GM12878 (cell line): ENCODE results near the gene TOX2. TPM values are rescaled to one million over a fixed set of nuclear protein-coding genes. Genes with fewer than 3 reads are reported as not detected.

Source experiments
- ATAC-seq: fragments of 200-7000 bp; cut with Tn5 transposase; 3 replicates; pipeline ENCODE4 v1.9.1; 2020; ENCODE audit warnings: mild to moderate bottlenecking, moderate library complexity
- BruUV-seq: library from RNA; stranded (reverse); fragments of 400-500 nt; replicated peaks from 2 replicates; lab custom pipeline; 2021; lab: Mats Ljungman, UMichigan
- CTCF ChIA-PET: fragments of 300-600 bp; sonication (Branson Sonifier 250); formaldehyde crosslinking; extraction: SDS; loops from one replicate; lab custom pipeline; 2021; ENCODE audit warnings: inconsistent platforms; lab: Yijun Ruan, JAX
- POLR2A ChIA-PET: fragments of 350-600 bp; formaldehyde crosslinking; extraction: SDS; loops from one replicate; lab custom pipeline; 2021; ENCODE audit warnings: inconsistent platforms; lab: Charles Lee
- RAD21 ChIA-PET: fragments of 300-600 bp; sonication (Branson Sonifier 250); formaldehyde crosslinking; loops from one replicate; lab custom pipeline; 2023; ENCODE audit warnings: antibody characterized with exemption; ENCODE audit not compliant: unreplicated experiment; lab: Charles Lee
- SMC1A ChIA-PET: fragments of 300-600 bp; sonication (Branson Sonifier 250); formaldehyde crosslinking; loops from one replicate; lab custom pipeline; 2023; ENCODE audit not compliant: unreplicated experiment, uncharacterized antibody; lab: Charles Lee
- DNase-seq: peaks from one replicate; pipeline ENCODE4 v3.0.0-alpha.2; 2011; ENCODE audit warnings: low read depth, low spot score
- FAIRE-seq: peaks from 3 replicates; lab custom pipeline; 2011; peaks lifted over from hg19 to GRCh38; lab: Jason Lieb, UNC
- H2AFZ ChIP-seq: 2 replicates; pipeline ENCODE4 v1.6.0; 2011; ENCODE audit warnings: low read depth, low read length, control low read depth; ENCODE audit not compliant: control insufficient read depth
- H3K27ac ChIP-seq: 2 replicates; pipeline ENCODE4 v1.5.1; 2011; ENCODE audit warnings: control low read depth; ENCODE audit not compliant: control insufficient read depth, insufficient read depth
- H3K27me3 ChIP-seq, 2 experiments: replicated peaks in 1 of 2; 2 replicates each; pipeline versions ENCODE4 v1.6.0 to v1.6.1; 2011; ENCODE audit warnings: low read length in 1 of 2; ENCODE audit not compliant: control insufficient read depth in 2 of 2, insufficient read depth in 2 of 2
- H3K36me3 ChIP-seq, 2 experiments: 2 replicates each; pipeline ENCODE4 v1.5.1; 2011; ENCODE audit warnings: low read length in 1 of 2; ENCODE audit not compliant: control insufficient read depth in 2 of 2, insufficient read depth in 2 of 2
- H3K4me1 ChIP-seq: 2 replicates; pipeline ENCODE4 v1.6.1; 2011; ENCODE audit warnings: mild to moderate bottlenecking, low read length, moderate library complexity, mixed read lengths; ENCODE audit not compliant: control insufficient read depth, insufficient read depth
- H3K4me2 ChIP-seq: 2 replicates; pipeline ENCODE4 v1.6.0; 2011; ENCODE audit warnings: control low read depth; ENCODE audit not compliant: control insufficient read depth, insufficient read depth
- H3K4me3 ChIP-seq: fragments of 200-600 bp; sonication (generic); 2 replicates; pipeline ENCODE4 v1.5.1; 2016
- H3K79me2 ChIP-seq: 2 replicates; pipeline ENCODE4 v1.6.0; 2011; ENCODE audit warnings: low read length; ENCODE audit not compliant: control insufficient read depth, insufficient read depth
- H3K9ac ChIP-seq: 2 replicates; pipeline ENCODE4 v1.8.0; 2011; ENCODE audit warnings: low read length, control low read depth, mixed read lengths; ENCODE audit not compliant: control insufficient read depth, insufficient read depth
- H3K9me3 ChIP-seq: replicated peaks from 3 replicates; pipeline ENCODE4 v1.5.1; 2011; ENCODE audit warnings: mild to moderate bottlenecking, low read length; ENCODE audit not compliant: control insufficient read depth, insufficient read depth
- H4K20me1 ChIP-seq: 2 replicates; pipeline ENCODE4 v1.6.0; 2011; ENCODE audit not compliant: control insufficient read depth, insufficient read depth
- EGR1 ChIP-seq, 2 experiments: IDR thresholded peaks; 1 replicate in 1 of 2; 2 replicates in 1 of 2; pipeline ENCODE4 v1.6.1; 2011 to 2012; ENCODE audit warnings: low read depth in 2 of 2, low read length in 2 of 2, borderline replicate concordance in 1 of 2, mild to moderate bottlenecking in 1 of 2, moderate library complexity in 1 of 2
- HCFC1 ChIP-seq: fragments of 150-350 bp; IDR thresholded peaks from 2 replicates; pipeline ENCODE4 v1.6.1; 2014; ENCODE audit warnings: low read length
- PKNOX1 ChIP-seq: fragments of 450-650 bp; IDR thresholded peaks from 2 replicates; pipeline ENCODE4 v1.6.1; 2016; ENCODE audit warnings: mild to moderate bottlenecking
- STAT1 ChIP-seq: fragments of 450-650 bp; conservative IDR thresholded peaks from 2 replicates; pipeline ENCODE4 v1.6.1; 2014; ENCODE audit warnings: antibody characterized with exemption, mild to moderate bottlenecking
- SUPT20H ChIP-seq: IDR thresholded peaks from 2 replicates; pipeline ENCODE4 v1.6.1; 2011; ENCODE audit warnings: low read depth, mild to moderate bottlenecking, low read length, moderate library complexity, borderline replicate concordance; ENCODE audit not compliant: control insufficient read depth
- WGBS: methylation state at CpG from one replicate; pipeline ENCODE4 v1.1.6; 2016; ENCODE audit warnings: low lambda C conversion rate; ENCODE audit not compliant: insufficient replicate concordance, insufficient coverage; ENCODE audit errors: missing lambda C conversion rate; 5-methylcytosine and 5-hydroxymethylcytosine counted together
- in situ Hi-C: fragments of 300-500 bp; cut with MboI; formaldehyde crosslinking; loops from 9 replicates; pipeline ENCODE4 v1.14.3; 2018; ENCODE audit warnings: mixed read lengths
- intact Hi-C: fragments of 100-400 bp; cut with micrococcal nuclease; formaldehyde crosslinking; loops from one replicate; pipeline ENCODE4 v1.14.2; 2022; ENCODE audit not compliant: unreplicated experiment
- polyA plus RNA-seq, 11 experiments: library from polyadenylated mRNA; depleted of rRNA in 4 of 11; unstranded in 6 of 11; stranded (reverse) in 5 of 11; fragments of >200 nt; fragmentation: Nextera tagmentation in 4 of 11; fragmentation: Illumina TruSeq in 1 of 11; extraction: Ambion mirVana in 4 of 11; extraction: Trizol in 1 of 11; gene quantifications; 1 replicate in 1 of 11; 2 replicates in 10 of 11; pipeline versions ENCODE4 v1.2.1 to v1.2.3, GENCODE V29; 2011 to 2016; ENCODE audit warnings: inconsistent platforms in 2 of 11, missing spikeins in 2 of 11, low read depth in 1 of 11
- total RNA-seq, 4 experiments: library from RNA; depleted of rRNA in 3 of 4; stranded (reverse); fragments of >200 nt in 3 of 4; fragmentation: Illumina TruSeq in 1 of 4; extraction: Trizol in 1 of 4; gene quantifications; 2 replicates each; pipeline versions ENCODE4 v1.2.1 to v1.2.3, GENCODE V29; 2013 to 2021
- TF ChIP-seq, protein P1 (sequence below): fragments of 450-650 bp; IDR thresholded peaks from 2 replicates; pipeline ENCODE4 v1.6.1; 2018; ENCODE audit warnings: borderline replicate concordance, mild to moderate bottlenecking; ENCODE audit not compliant: partially characterized antibody

The TOX2 gene
- total and polyA plus RNA-seq, 10 of the 15 experiments (the other 5 are each of a cell fraction or from before 2014, with no cell fraction given): 2.6 to 40.5 (median 7.9) TPM

DNA sequence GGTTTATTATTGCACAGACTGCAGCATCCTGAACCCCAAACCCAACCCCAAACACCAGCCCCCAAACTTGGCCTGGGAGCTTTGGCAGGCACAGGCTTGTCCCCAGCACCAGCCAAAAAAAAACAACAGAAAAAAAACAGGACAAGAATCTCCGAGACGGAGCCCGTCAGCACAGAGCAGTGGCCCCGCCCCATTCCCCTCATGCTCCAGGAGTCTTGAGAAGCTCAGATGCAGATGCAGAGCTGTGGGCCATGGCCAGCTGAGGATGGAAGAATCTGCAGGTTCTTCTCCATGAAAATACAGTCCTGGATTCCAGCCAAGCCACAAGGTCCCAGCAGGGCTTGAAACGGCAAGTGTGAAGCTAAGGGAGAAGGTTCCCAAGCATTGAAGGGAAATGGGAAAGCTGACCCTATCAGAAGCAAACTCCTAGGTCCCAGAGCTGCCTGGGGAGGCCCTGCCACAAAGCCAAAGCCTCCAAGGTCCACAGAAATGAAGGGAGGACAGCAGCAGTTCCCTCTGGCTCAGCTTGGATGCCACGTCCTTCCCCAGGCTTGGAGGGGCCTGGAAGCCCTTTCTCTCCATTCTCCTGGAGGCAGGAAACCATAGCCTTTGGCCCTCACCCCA is 197.2 kb downstream of the TOX2 start:
- ATAC-seq: no peak
- in situ Hi-C loops (no loop called here), intact Hi-C loops (no loop called here)
- 46% methylated on average over 6 of the region's 6 CpGs for WGBS
- no peak overlapping the region for H3K9ac ChIP-seq
- no peaks in the 10 kb centered on the region for H3K79me2 ChIP-seq
- RAD21 ChIA-PET: interaction anchor here (0.6 to 0.7 kb wide), 2 partner anchors 78 to 123 kb away, joined by 3 read pairs; no protein-coding TSS in a partner anchor
- no peak overlapping the region for H3K4me2 ChIP-seq
- H4K20me1 ChIP-seq: no peaks in the 10 kb centered on the region
- POLR2A ChIA-PET: no interaction called here
- no peak overlapping the region for H3K27ac ChIP-seq
- no peak overlapping the region for H2AFZ ChIP-seq
- no peaks in the 10 kb centered on the region for H3K4me1 ChIP-seq
- H3K27me3 ChIP-seq: peaks cover 0 to 2% of the 10 kb centered on the region in 2 experiments; a peak in 2 of 4 replicates
- CTCF ChIA-PET: interaction anchor here (0.7 to 1.9 kb wide), 5 partner anchors 17 to 785 kb away, joined by 3 to 7 read pairs (median 3); no protein-coding TSS in a partner anchor
- no peaks in the 10 kb centered on the region; a peak in 1 of 4 replicates for H3K36me3 ChIP-seq
- no peak for DNase-seq
- peaks cover 4% of the 10 kb centered on the region; the same call in 2 of the 3 replicates for H3K9me3 ChIP-seq
- FAIRE-seq: no peak
- no TSS peak for BruUV-seq
- no peak for TF ChIP-seq HCFC1
- TF ChIP-seq SUPT20H: no peak
- TF ChIP-seq EGR1 (IDR thresholded peaks at IDR 0.05; ENCODE audit: borderline replicate concordance in 1 of 2, low read depth in 2 of 2, low read length in 2 of 2): no peak
- TF ChIP-seq, protein P1, sequence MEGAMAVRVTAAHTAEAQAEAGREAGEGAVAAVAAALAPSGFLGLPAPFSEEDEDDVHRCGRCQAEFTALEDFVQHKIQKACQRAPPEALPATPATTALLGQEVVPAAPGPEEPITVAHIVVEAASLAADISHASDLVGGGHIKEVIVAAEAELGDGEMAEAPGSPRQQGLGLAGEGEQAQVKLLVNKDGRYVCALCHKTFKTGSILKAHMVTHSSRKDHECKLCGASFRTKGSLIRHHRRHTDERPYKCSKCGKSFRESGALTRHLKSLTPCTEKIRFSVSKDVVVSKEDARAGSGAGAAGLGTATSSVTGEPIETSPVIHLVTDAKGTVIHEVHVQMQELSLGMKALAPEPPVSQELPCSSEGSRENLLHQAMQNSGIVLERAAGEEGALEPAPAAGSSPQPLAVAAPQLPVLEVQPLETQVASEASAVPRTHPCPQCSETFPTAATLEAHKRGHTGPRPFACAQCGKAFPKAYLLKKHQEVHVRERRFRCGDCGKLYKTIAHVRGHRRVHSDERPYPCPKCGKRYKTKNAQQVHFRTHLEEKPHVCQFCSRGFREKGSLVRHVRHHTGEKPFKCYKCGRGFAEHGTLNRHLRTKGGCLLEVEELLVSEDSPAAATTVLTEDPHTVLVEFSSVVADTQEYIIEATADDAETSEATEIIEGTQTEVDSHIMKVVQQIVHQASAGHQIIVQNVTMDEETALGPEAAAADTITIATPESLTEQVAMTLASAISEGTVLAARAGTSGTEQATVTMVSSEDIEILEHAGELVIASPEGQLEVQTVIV: no peak
- TF ChIP-seq STAT1: no peak
- TF ChIP-seq PKNOX1: no peak
- no peak overlapping the region for H3K4me3 ChIP-seq
- SMC1A ChIA-PET: no interaction called here
